K562 (cell line): ENCODE data around the gene FANCI. TPM values are rescaled to one million over a fixed set of nuclear protein-coding genes. Genes with fewer than 3 reads are reported as not detected.

ENCODE experiments used
- BRD4 ChIP-seq: fragments of 200-600 bp; sonication (generic); IDR thresholded peaks from 2 replicates; pipeline ENCODE4 v1.6.1; 2017; ENCODE audit warnings: inconsistent platforms
- ETV1 ChIP-seq: fragments of 450-650 bp; conservative IDR thresholded peaks from 2 replicates; pipeline ENCODE4 v1.6.1; 2016; ENCODE audit warnings: missing genetic modification characterization, control low read depth, low read depth, missing compliant biosample characterization
- FOXA3 ChIP-seq, 2 experiments: fragments of 450-650 bp in 1 of 2; sonication (generic) in 1 of 2; formaldehyde crosslinking; IDR thresholded peaks in 1 of 2; conservative IDR thresholded peaks in 1 of 2; 2 replicates each; pipeline versions ENCODE4 v1.4.0 to v1.8.0; 2020 to 2022; ENCODE audit warnings: mild to moderate bottlenecking in 2 of 2, missing genetic modification reagents in 1 of 2
- FOXJ3 ChIP-seq: sonication (generic); formaldehyde crosslinking; IDR thresholded peaks from 2 replicates; pipeline ENCODE4 v1.4.0; 2020; ENCODE audit warnings: mild to moderate bottlenecking, missing genetic modification reagents
- FOXP1 ChIP-seq: sonication (generic); formaldehyde crosslinking; IDR thresholded peaks from 2 replicates; pipeline ENCODE4 v1.8.0; 2022; ENCODE audit warnings: mild to moderate bottlenecking, missing genetic modification reagents
- HNRNPUL1 ChIP-seq: fragments of 200-400 bp; formaldehyde crosslinking; IDR thresholded peaks from 2 replicates; pipeline ENCODE4 v1.6.1; 2017; ENCODE audit warnings: low read length
- KAT7 ChIP-seq: sonication (generic); formaldehyde crosslinking; IDR thresholded peaks from 2 replicates; pipeline ENCODE4 v1.8.0; 2022; ENCODE audit warnings: missing genetic modification reagents, mild to moderate bottlenecking, borderline replicate concordance
- MAFK ChIP-seq: IDR thresholded peaks from 2 replicates; pipeline ENCODE4 v1.6.1; 2011; ENCODE audit warnings: low read length, improper control_type of control experiment
- NCOR1 ChIP-seq: fragments of 450-650 bp; IDR thresholded peaks from 2 replicates; pipeline ENCODE4 v1.6.1; 2016; ENCODE audit warnings: mild to moderate bottlenecking, moderate library complexity
- NRF1 ChIP-seq, 2 experiments: fragments of 450-650 bp; IDR thresholded peaks in 1 of 2; conservative IDR thresholded peaks in 1 of 2; 2 replicates each; pipeline ENCODE4 v1.6.1; 2014; ENCODE audit warnings: mild to moderate bottlenecking in 2 of 2
- PATZ1 ChIP-seq: fragments of 250-450 bp; sonication (Bioruptor Pico); IDR thresholded peaks from 2 replicates; pipeline ENCODE4 v1.5.0; 2020; ENCODE audit warnings: mild to moderate bottlenecking, borderline replicate concordance
- PCBP1 ChIP-seq: fragments of 200-400 bp; formaldehyde crosslinking; IDR thresholded peaks from 2 replicates; pipeline ENCODE4 v1.6.1; 2018; ENCODE audit warnings: mild to moderate bottlenecking, low read depth, low read length; ENCODE audit not compliant: poor library complexity, severe bottlenecking
- PTRF ChIP-seq: fragments of 450-650 bp; IDR thresholded peaks from 2 replicates; pipeline ENCODE4 v1.6.1; 2016; ENCODE audit warnings: mild to moderate bottlenecking, missing genetic modification characterization, missing compliant biosample characterization
- RAD21 ChIP-seq, 2 experiments: fragments of 250-450 bp in 1 of 2; fragments of 450-650 bp in 1 of 2; sonication (Bioruptor Pico) in 1 of 2; formaldehyde crosslinking in 1 of 2; IDR thresholded peaks in 1 of 2; conservative IDR thresholded peaks in 1 of 2; 2 replicates each; pipeline versions ENCODE4 v1.4.0 to v1.8.0; 2020 to 2022; ENCODE audit warnings: mild to moderate bottlenecking in 2 of 2, moderate library complexity in 1 of 2
- SMAD2 ChIP-seq: fragments of 150-350 bp; IDR thresholded peaks from 2 replicates; pipeline ENCODE4 v1.6.1; 2014; ENCODE audit warnings: low read depth, mild to moderate bottlenecking, low read length
- SRSF9 ChIP-seq: fragments of 200-400 bp; formaldehyde crosslinking; IDR thresholded peaks from 2 replicates; pipeline ENCODE4 v1.6.1; 2017; ENCODE audit warnings: low read depth, low read length, borderline replicate concordance
- TRIM25 ChIP-seq: fragments of 450-650 bp; IDR thresholded peaks from 2 replicates; pipeline ENCODE4 v1.7.0; 2016; ENCODE audit warnings: borderline replicate concordance
- ZFPM2 ChIP-seq: fragments of 250-450 bp; sonication (Bioruptor Pico); IDR thresholded peaks from 2 replicates; pipeline ENCODE4 v1.5.1; 2022; ENCODE audit warnings: mild to moderate bottlenecking
- ZNF354B ChIP-seq: fragments of 250-450 bp; sonication (Bioruptor Pico); IDR thresholded peaks from 2 replicates; pipeline ENCODE4 v1.4.0; 2020
- ZNF436 ChIP-seq: fragments of 250-450, 450-650 bp; sonication (Bioruptor Pico); formaldehyde crosslinking; IDR thresholded peaks from 2 replicates; pipeline ENCODE4 v1.7.0; 2020; ENCODE audit warnings: mild to moderate bottlenecking
- ZNF561 ChIP-seq: fragments of 450-650 bp; formaldehyde crosslinking; conservative IDR thresholded peaks from 2 replicates; pipeline ENCODE4 v1.4.0; 2020; ENCODE audit warnings: mild to moderate bottlenecking, moderate library complexity
- ZNF589 ChIP-seq: fragments of 200-800 bp; sonication (Bioruptor generic); IDR thresholded peaks from 2 replicates; pipeline ENCODE4 v1.6.1; 2016; ENCODE audit warnings: low read depth, missing genetic modification characterization, missing compliant biosample characterization
- ZNF77 ChIP-seq: fragments of 250-450 bp; sonication (Bioruptor Pico); IDR thresholded peaks from 2 replicates; pipeline ENCODE4 v1.5.0; 2020
- polyA plus RNA-seq, 8 experiments: library from polyadenylated mRNA; depleted of rRNA in 4 of 8; stranded (reverse) in 5 of 8; unstranded in 3 of 8; fragments of >200 nt; fragmentation: Nextera tagmentation in 2 of 8; fragmentation: Illumina TruSeq in 1 of 8; extraction: Ambion mirVana in 2 of 8; extraction: Trizol in 1 of 8; gene quantifications; 2 replicates each; pipeline versions ENCODE4 v1.2.1 to v1.2.3, GENCODE V29; 2011 to 2014; ENCODE audit warnings: inconsistent platforms in 1 of 8, missing spikeins in 1 of 8
- total RNA-seq, 7 experiments: library from RNA; depleted of rRNA in 6 of 7; stranded (reverse); fragments of >200 nt in 6 of 7; fragmentation: Illumina TruSeq in 2 of 7; extraction: Trizol in 2 of 7; gene quantifications; 2 replicates each; pipeline versions ENCODE4 v1.2.1 to v1.2.3, GENCODE V29; 2011 to 2021; ENCODE audit warnings: low replicate concordance in 1 of 7
- TF ChIP-seq, protein P1 (sequence below): fragments of 450-650 bp; formaldehyde crosslinking; IDR thresholded peaks from 2 replicates; pipeline ENCODE4 v1.4.0; 2022; ENCODE audit warnings: missing genetic modification characterization

FANCI gene
- total and polyA plus RNA-seq, 9 of the 15 experiments (the other 6 are each of a cell fraction or from before 2014, with no cell fraction given): 72.1 to 165 (median 131) TPM

DNA sequence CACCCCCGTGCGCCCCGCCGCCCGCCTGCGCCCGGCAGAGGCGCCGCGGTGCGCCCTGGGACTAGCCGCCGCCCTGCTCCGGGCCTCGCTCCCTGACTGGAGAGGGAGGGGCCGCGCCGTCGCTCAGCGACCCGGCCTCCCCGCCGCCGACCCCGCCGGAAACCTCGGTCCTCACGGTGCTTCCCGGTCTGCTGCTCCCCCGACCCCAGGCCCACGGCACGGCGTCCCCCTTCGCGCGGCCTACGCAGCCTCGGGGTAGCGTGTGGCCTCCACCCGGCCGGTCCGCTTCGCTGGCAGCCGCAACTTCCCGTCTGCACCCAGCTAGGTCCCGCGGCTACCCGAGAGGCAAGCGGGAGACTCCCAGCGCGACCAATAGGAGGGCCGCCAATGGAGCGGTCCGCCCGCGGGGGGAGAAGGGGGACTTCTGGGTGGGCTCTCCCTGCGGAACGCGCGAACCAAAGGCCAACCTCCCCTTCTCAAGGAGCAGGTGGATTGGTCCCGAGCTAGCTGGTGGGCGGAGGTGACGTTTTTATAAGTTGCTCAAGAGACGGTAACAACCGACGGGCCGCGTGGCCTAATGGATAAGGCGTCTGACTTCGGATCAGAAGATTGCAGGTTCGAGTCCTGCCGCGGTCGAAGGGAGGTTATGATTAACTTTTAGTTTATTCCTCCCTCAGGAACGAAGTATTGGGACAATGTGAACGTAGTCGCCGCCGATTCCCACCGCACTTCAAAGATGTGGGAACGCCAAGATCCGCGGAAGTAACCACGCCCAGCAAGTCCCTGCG is 90.9 kb downstream of the FANCI start, which contains the start of gene POLG (continued):
- no peak for TF ChIP-seq SMAD2
- no peak for TF ChIP-seq PTRF
- TF ChIP-seq RAD21 (CRISPR knock-in tag; conservative IDR thresholded peaks at IDR 0.05 in 1 of 2, IDR thresholded peaks at IDR 0.05 in 1 of 2): no peak
- no peak for TF ChIP-seq HNRNPUL1
- TF ChIP-seq PATZ1 (CRISPR knock-in tag): no peak
- peak; percentile 76 to 80; a peak in 2 of 4 replicates for TF ChIP-seq NRF1 (conservative IDR thresholded peaks at IDR 0.05 in 1 of 2, IDR thresholded peaks at IDR 0.05 in 1 of 2)
- TF ChIP-seq BRD4: peak; percentile 89; the same call in 1 of the 2 replicates
- TF ChIP-seq MAFK: no peak; the same call in 1 of the 2 replicates
- no peak for TF ChIP-seq ZNF354B (CRISPR knock-in tag)
- peak; percentile 53; the same call in 1 of the 2 replicates for TF ChIP-seq NCOR1
- TF ChIP-seq TRIM25: no peak
- TF ChIP-seq ZNF436 (CRISPR knock-in tag): no peak
- peak; percentile 46; the same call in 1 of the 2 replicates for TF ChIP-seq ETV1
- TF ChIP-seq KAT7 (CRISPR knock-in tag): peak; percentile 51; the same call in 1 of the 2 replicates
- no peak for TF ChIP-seq ZNF77
- TF ChIP-seq ZNF561 (CRISPR knock-in tag): no peak
- 0 out of 2 replicates have a peak, but pooled peaks have one; percentile 37 for TF ChIP-seq ZNF589
- TF ChIP-seq, protein P1, sequence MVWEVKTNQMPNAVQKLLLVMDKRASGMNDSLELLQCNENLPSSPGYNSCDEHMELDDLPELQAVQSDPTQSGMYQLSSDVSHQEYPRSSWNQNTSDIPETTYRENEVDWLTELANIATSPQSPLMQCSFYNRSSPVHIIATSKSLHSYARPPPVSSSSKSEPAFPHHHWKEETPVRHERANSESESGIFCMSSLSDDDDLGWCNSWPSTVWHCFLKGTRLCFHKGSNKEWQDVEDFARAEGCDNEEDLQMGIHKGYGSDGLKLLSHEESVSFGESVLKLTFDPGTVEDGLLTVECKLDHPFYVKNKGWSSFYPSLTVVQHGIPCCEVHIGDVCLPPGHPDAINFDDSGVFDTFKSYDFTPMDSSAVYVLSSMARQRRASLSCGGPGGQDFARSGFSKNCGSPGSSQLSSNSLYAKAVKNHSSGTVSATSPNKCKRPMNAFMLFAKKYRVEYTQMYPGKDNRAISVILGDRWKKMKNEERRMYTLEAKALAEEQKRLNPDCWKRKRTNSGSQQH: no peak
- TF ChIP-seq FOXP1 (CRISPR knock-in tag): 0 out of 2 replicates have a peak, but pooled peaks have one; percentile 73
- no peak for TF ChIP-seq SRSF9
- TF ChIP-seq ZFPM2: no peak
- TF ChIP-seq FOXA3 (CRISPR knock-in tag; conservative IDR thresholded peaks at IDR 0.05 in 1 of 2, IDR thresholded peaks at IDR 0.05 in 1 of 2): no peak
- peak; percentile 93 for TF ChIP-seq PCBP1
- no peak for TF ChIP-seq FOXJ3 (CRISPR knock-in tag)
